IMR-90 (cell line): ENCODE measurements around the gene RPS27. TPM values are rescaled to one million over a fixed set of nuclear protein-coding genes. Genes with fewer than 3 reads are reported as not detected.

Experiments
- ATAC-seq: fragments of 200-7000 bp; cut with Tn5 transposase; 2 replicates; pipeline ENCODE4 v1.9.1; 2020; ENCODE audit warnings: low read depth, mild to moderate bottlenecking, moderate library complexity
- BruUV-seq: library from RNA; stranded (reverse); fragments of 400-500 nt; replicated peaks from 2 replicates; lab custom pipeline; 2021; lab: Mats Ljungman, UMichigan
- CTCF ChIA-PET: fragments of 300-600 bp; formaldehyde crosslinking; extraction: SDS; loops from one replicate; lab custom pipeline; 2021; ENCODE audit warnings: antibody characterized with exemption; lab: Yijun Ruan, JAX
- POLR2A ChIA-PET: fragments of 300-600 bp; sonication (Branson Sonifier 250); formaldehyde crosslinking; loops from one replicate; lab custom pipeline; 2022; ENCODE audit warnings: antibody characterized with exemption; ENCODE audit not compliant: unreplicated experiment; lab: Charles Lee
- DNase-seq: peaks from one replicate; pipeline ENCODE4 v3.0.0; 2013
- H2AFZ ChIP-seq: replicated peaks from 2 replicates; pipeline ENCODE3; 2013; ENCODE audit warnings: low read length, mild to moderate bottlenecking; ENCODE audit not compliant: poor library complexity
- H2AK5ac ChIP-seq: 2 replicates; pipeline ENCODE4 v1.6.1; 2013; ENCODE audit warnings: low read depth, low read length, inconsistent platforms
- H2AK9ac ChIP-seq: replicated peaks from 2 replicates; pipeline ENCODE3; 2013; ENCODE audit warnings: mild to moderate bottlenecking, low read depth, low read length, moderate library complexity; ENCODE audit not compliant: poor library complexity
- H2BK120ac ChIP-seq: 2 replicates; pipeline ENCODE4 v1.6.1; 2013; ENCODE audit warnings: low read depth, low read length, inconsistent platforms
- H2BK15ac ChIP-seq: 3 replicates; pipeline ENCODE4 v1.6.1; 2013; ENCODE audit warnings: low read depth, low read length, inconsistent platforms
- H2BK20ac ChIP-seq: 2 replicates; pipeline ENCODE4 v1.6.1; 2013; ENCODE audit warnings: low read depth, mild to moderate bottlenecking, inconsistent platforms, low read length, moderate library complexity
- H2BK5ac ChIP-seq: 2 replicates; pipeline ENCODE4 v1.6.1; 2013; ENCODE audit warnings: mild to moderate bottlenecking, low read depth, low read length, inconsistent platforms; ENCODE audit not compliant: poor library complexity, severe bottlenecking
- H3K14ac ChIP-seq: replicated peaks from 2 replicates; pipeline ENCODE4 v1.6.1; 2013; ENCODE audit warnings: low read depth, low read length, inconsistent platforms
- H3K18ac ChIP-seq: 2 replicates; pipeline ENCODE4 v1.6.1; 2013; ENCODE audit warnings: low read depth, low read length, control low read depth
- H3K23ac ChIP-seq: 2 replicates; pipeline ENCODE4 v1.6.1; 2013; ENCODE audit warnings: low read depth, low read length, inconsistent platforms
- H3K27ac ChIP-seq: 2 replicates; pipeline ENCODE4 v1.5.1; 2013; ENCODE audit warnings: mild to moderate bottlenecking, control low read depth, low read length; ENCODE audit not compliant: insufficient read depth
- H3K27me3 ChIP-seq: 2 replicates; pipeline ENCODE4 v1.6.1; 2013; ENCODE audit warnings: low read length; ENCODE audit not compliant: control insufficient read depth, insufficient read depth
- H3K36me3 ChIP-seq: 2 replicates; pipeline ENCODE4 v1.6.1; 2013; ENCODE audit warnings: low read length, mixed read lengths; ENCODE audit not compliant: control insufficient read depth, insufficient read depth
- H3K4ac ChIP-seq: 2 replicates; pipeline ENCODE4 v1.6.1; 2013; ENCODE audit warnings: low read depth, low read length, inconsistent platforms
- H3K4me1 ChIP-seq: 2 replicates; pipeline ENCODE4 v1.6.1; 2013; ENCODE audit warnings: low read length, mixed read lengths; ENCODE audit not compliant: control insufficient read depth, insufficient read depth
- H3K4me2 ChIP-seq: 2 replicates; pipeline ENCODE4 v1.6.1; 2013; ENCODE audit warnings: low read depth, mild to moderate bottlenecking, control low read depth, low read length, moderate library complexity
- H3K4me3 ChIP-seq: 2 replicates; pipeline ENCODE4 v1.5.1; 2013; ENCODE audit warnings: low read depth, mild to moderate bottlenecking, control low read depth, low read length, moderate library complexity; ENCODE audit not compliant: insufficient read depth
- H3K56ac ChIP-seq: 2 replicates; pipeline ENCODE4 v1.6.1; 2013; ENCODE audit warnings: low read length, inconsistent platforms; ENCODE audit not compliant: insufficient read depth; ENCODE audit errors: extremely low read depth
- H3K79me1 ChIP-seq, 2 experiments: 2 replicates each; pipeline ENCODE4 v1.6.1; 2013; ENCODE audit warnings: low read length in 2 of 2, inconsistent platforms in 1 of 2, low read depth in 1 of 2
- H3K9ac ChIP-seq: 2 replicates; pipeline ENCODE4 v1.6.1; 2013; ENCODE audit warnings: low read depth, low read length, control low read depth
- H3K9me1 ChIP-seq: 2 replicates; pipeline ENCODE4 v1.6.1; 2013; ENCODE audit warnings: low read length, inconsistent platforms; ENCODE audit not compliant: insufficient read depth
- H3K9me3 ChIP-seq: 2 replicates; pipeline ENCODE4 v1.6.1; 2013; ENCODE audit warnings: low read length; ENCODE audit not compliant: control insufficient read depth, insufficient read depth
- H4K20me1 ChIP-seq: 2 replicates; pipeline ENCODE4 v1.6.1; 2013; ENCODE audit warnings: low read length, inconsistent platforms; ENCODE audit not compliant: insufficient read depth
- H4K5ac ChIP-seq: 2 replicates; pipeline ENCODE4 v1.6.1; 2013; ENCODE audit warnings: mild to moderate bottlenecking, low read depth, low read length, control low read depth
- H4K8ac ChIP-seq, 2 experiments: 2 replicates each; pipeline ENCODE4 v1.6.1; 2013; ENCODE audit warnings: low read depth in 2 of 2, low read length in 2 of 2, control low read depth in 1 of 2, inconsistent platforms in 1 of 2
- H4K91ac ChIP-seq: 2 replicates; pipeline ENCODE4 v1.6.1; 2013; ENCODE audit warnings: low read depth, low read length, inconsistent platforms; ENCODE audit not compliant: insufficient read depth
- CEBPB ChIP-seq: IDR thresholded peaks from 2 replicates; pipeline ENCODE4 v1.6.1; 2012; ENCODE audit warnings: low read depth, low read length, improper control_type of control experiment
- ELK1 ChIP-seq: fragments of 150-350 bp; IDR thresholded peaks from 2 replicates; pipeline ENCODE4 v1.6.1; 2016; ENCODE audit warnings: low read depth, mild to moderate bottlenecking, low read length, moderate library complexity, borderline replicate concordance
- MXI1 ChIP-seq: IDR thresholded peaks from 2 replicates; pipeline ENCODE4 v1.6.1; 2012; ENCODE audit warnings: low read depth, mild to moderate bottlenecking, low read length, moderate library complexity, borderline replicate concordance
- NFE2L2 ChIP-seq: fragments of 150-350 bp; IDR thresholded peaks from 2 replicates; pipeline ENCODE4 v1.6.1; 2016; ENCODE audit warnings: low read depth, mild to moderate bottlenecking, low read length
- POLR2A ChIP-seq: IDR thresholded peaks from 2 replicates; pipeline ENCODE4 v1.6.1; 2012; ENCODE audit warnings: mild to moderate bottlenecking, low read depth, low read length
- WGBS, 2 experiments: methylation state at CpG; one replicate each; pipeline versions ENCODE4 v1.1.5 to v1.1.7; 2013; ENCODE audit warnings: missing lambda C conversion rate in 2 of 2; ENCODE audit not compliant: insufficient read length in 1 of 2; ENCODE audit errors: extremely low coverage in 2 of 2; 5-methylcytosine and 5-hydroxymethylcytosine counted together
- dilution Hi-C: fragments of 300-500 bp; cut with HindIII; formaldehyde crosslinking; loops from one replicate; pipeline ENCODE4 v1.14.3; 2018; ENCODE audit warnings: low sequenced_read_pairs; ENCODE audit not compliant: unreplicated experiment
- in situ Hi-C: fragments of 300-500 bp; cut with MboI; formaldehyde crosslinking; loops from 3 replicates; pipeline ENCODE4 v1.14.3; 2019; ENCODE audit warnings: low sequenced_read_pairs, inconsistent platforms, mixed read lengths
- intact Hi-C: fragments of 100-400 bp; cut with micrococcal nuclease; formaldehyde crosslinking; loops from 2 replicates; pipeline ENCODE4 v1.10.0; 2022
- polyA plus RNA-seq, 3 experiments: library from polyadenylated mRNA; depleted of rRNA; stranded (reverse); fragments of >200 nt; gene quantifications; 2 replicates each; pipeline ENCODE4 v1.2.3, GENCODE V29; 2012; ENCODE audit warnings: low replicate concordance in 1 of 3
- total RNA-seq: library from RNA; depleted of rRNA; stranded (reverse); fragments of >200 nt; gene quantifications from 2 replicates; pipeline ENCODE4 v1.2.3, GENCODE V29; 2012

Gene RPS27
- total and polyA plus RNA-seq, 2 of the 4 experiments (the other 2 are of a cell fraction) = 320 to 6,236 TPM

GRCh38 chr1:153991151-153991630, 629 bp downstream of the RPS27 start:
- Histone ChIP-seq H2BK20ac (no peak overlapping the region), H3K18ac (no peak overlapping the region), H3K27me3 (no peaks in the 10 kb centered on the region), H3K4me1 (0 out of 2 replicates have a peak, but pooled peaks cover 2% of the 10 kb centered on the region), H2BK5ac (no peak overlapping the region), H3K4me2 (peak overlapping the region; percentile 86), H3K9me1 (peaks cover 4% of the 10 kb centered on the region; the same call in 1 of the 2 replicates), H2AFZ (no peak overlapping the region), H4K8ac (peak overlapping the region; percentile 3 to 99), H3K9ac (peak overlapping the region; percentile 86), H3K56ac (peak overlapping the region; percentile 94), H4K91ac (peak overlapping the region; percentile 93; the same call in 1 of the 2 replicates), H3K36me3 (peaks cover 28% of the 10 kb centered on the region), H3K9me3 (no peaks in the 10 kb centered on the region), H2BK15ac (no peak overlapping the region), H3K23ac (peak overlapping the region; percentile 99; the same call in 1 of the 2 replicates), H2AK5ac (peak overlapping the region; percentile 98), H4K20me1 (peaks cover 23% of the 10 kb centered on the region; the same call in 1 of the 2 replicates), H2BK120ac (0 out of 2 replicates have a peak overlapping the region, but pooled peaks have one; percentile 64), H3K14ac (peak overlapping the region; percentile 100), H3K4ac (peak overlapping the region; percentile 99), H4K5ac (peak overlapping the region; percentile 26; the same call in 1 of the 2 replicates), H3K4me3 (peak overlapping the region; percentile 57), H2AK9ac (peak overlapping the region; percentile 99), H3K27ac (peak overlapping the region; percentile 83), H3K79me1 (peaks cover 17 to 41% of the 10 kb centered on the region in 2 experiments)
- no CpG with 5 or more reads among the region's 9 CpGs for WGBS, 2 experiments
- no peak for DNase-seq
- ChIA-PET CTCF (no interaction called here), POLR2A (no interaction called here)
- intact Hi-C loops = loop anchor here (2.0 kb wide), 2 partner anchors 166 to 192 kb away; no protein-coding TSS in a partner anchor
- no peak for ATAC-seq
- BruUV-seq = TSS peak; percentile 94
- dilution Hi-C loops = no loop called here
- in situ Hi-C loops = no loop called here
- TF ChIP-seq ELK1 (no peak), MXI1 (no peak), CEBPB (0 out of 2 replicates have a peak, but pooled peaks have one; percentile 7), POLR2A (no peak), NFE2L2 (no peak)
